Astrocyte (in vitro differentiated cells and primary cell): ENCODE measurements around the gene BANP. TPM values are rescaled to one million over a fixed set of nuclear protein-coding genes. Genes with fewer than 3 reads are reported as not detected.
"Not testable (repeated sequence)": the region's sequence is repeated elsewhere in the genome, so short reads cannot be mapped to it uniquely, and the experiment has no call there.

Experiments
- DNase-seq: peaks from one replicate; pipeline ENCODE4 v3.0.0-alpha.2; 2010; ENCODE audit warnings: low read depth
- FAIRE-seq: peaks from 2 replicates; lab custom pipeline; 2011; peaks lifted over from hg19 to GRCh38; lab: Jason Lieb, UNC
- H2AFZ ChIP-seq: 2 replicates; pipeline ENCODE4 v1.6.0; 2012; ENCODE audit warnings: low read depth, low read length, inconsistent platforms
- H3K27ac ChIP-seq: 2 replicates; pipeline ENCODE4 v1.5.1; 2011; ENCODE audit warnings: low read depth, low read length, inconsistent platforms
- H3K27me3 ChIP-seq: 2 replicates; pipeline ENCODE4 v1.6.0; 2011; ENCODE audit warnings: low read length, inconsistent platforms; ENCODE audit not compliant: insufficient read depth
- H3K36me3 ChIP-seq: 2 replicates; pipeline ENCODE4 v1.5.1; 2011; ENCODE audit warnings: low read length, inconsistent platforms; ENCODE audit not compliant: insufficient read depth
- H3K4me1 ChIP-seq: 2 replicates; pipeline ENCODE4 v1.5.1; 2011; ENCODE audit warnings: low read length, inconsistent platforms; ENCODE audit not compliant: insufficient read depth
- H3K4me2 ChIP-seq: 2 replicates; pipeline ENCODE4 v1.6.0; 2012; ENCODE audit warnings: low read length, inconsistent platforms
- H3K4me3 ChIP-seq: 2 replicates; pipeline ENCODE4 v1.5.1; 2011; ENCODE audit warnings: low read depth, mild to moderate bottlenecking, low read length, inconsistent platforms; ENCODE audit not compliant: insufficient read depth
- H3K79me2 ChIP-seq: 2 replicates; pipeline ENCODE4 v1.6.0; 2012; ENCODE audit warnings: mild to moderate bottlenecking, low read length, inconsistent platforms; ENCODE audit not compliant: insufficient read depth
- H3K9ac ChIP-seq: 2 replicates; pipeline ENCODE4 v1.6.0; 2012; ENCODE audit warnings: mild to moderate bottlenecking, low read length, inconsistent platforms
- H3K9me3 ChIP-seq: 2 replicates; pipeline ENCODE4 v1.5.1; 2012; ENCODE audit warnings: low read depth, mild to moderate bottlenecking, low read length, inconsistent platforms; ENCODE audit not compliant: insufficient read depth
- H4K20me1 ChIP-seq: 2 replicates; pipeline ENCODE4 v1.6.0; 2012; ENCODE audit warnings: low read length, inconsistent platforms; ENCODE audit not compliant: insufficient read depth
- H3K27ac Mint-ChIP-seq: one replicate; pipeline ENCODE4 v1.8.0; 2021; ENCODE audit warnings: mild to moderate bottlenecking, mixed read lengths; ENCODE audit not compliant: unreplicated experiment
- H3K27me3 Mint-ChIP-seq: one replicate; pipeline ENCODE4 v1.8.0; 2021; ENCODE audit warnings: low read depth, mixed read lengths; ENCODE audit not compliant: unreplicated experiment
- H3K36me3 Mint-ChIP-seq: one replicate; pipeline ENCODE4 v1.8.0; 2021; ENCODE audit warnings: low read depth, mixed read lengths; ENCODE audit not compliant: unreplicated experiment
- H3K4me1 Mint-ChIP-seq: one replicate; pipeline ENCODE4 v1.8.0; 2021; ENCODE audit warnings: low read depth, mixed read lengths; ENCODE audit not compliant: unreplicated experiment
- H3K4me3 Mint-ChIP-seq: one replicate; pipeline ENCODE4 v1.8.0; 2021; ENCODE audit warnings: mild to moderate bottlenecking, moderate library complexity, mixed read lengths; ENCODE audit not compliant: unreplicated experiment
- H3K9me3 Mint-ChIP-seq: one replicate; pipeline ENCODE4 v1.8.0; 2021; ENCODE audit warnings: mild to moderate bottlenecking, mixed read lengths; ENCODE audit not compliant: unreplicated experiment
- CTCF ChIP-seq: IDR thresholded peaks from 2 replicates; pipeline ENCODE4 v1.5.1; 2011; ENCODE audit warnings: low read depth, mild to moderate bottlenecking, inconsistent platforms, low read length, moderate library complexity; ENCODE audit not compliant: insufficient read depth
- EZH2 ChIP-seq: IDR thresholded peaks from 2 replicates; pipeline ENCODE4 v1.6.1; 2012; ENCODE audit warnings: mild to moderate bottlenecking, low read length, inconsistent platforms; ENCODE audit not compliant: insufficient read depth
- total RNA-seq: library from RNA; stranded (reverse); gene quantifications from 2 replicates; pipeline ENCODE4 v1.2.1, GENCODE V29; 2021

The BANP gene
- total RNA-seq, 1 donor from 2014 or later, result 28.9 TPM

- no peaks in the 10 kb centered on the region for H3K36me3 ChIP-seq
- peaks cover 6% of the 10 kb centered on the region for H3K4me1 ChIP-seq
- no peak overlapping the region for H3K27ac ChIP-seq
- H3K27ac Mint-ChIP-seq, result no peak overlapping the region
- no peaks in the 10 kb centered on the region for H4K20me1 ChIP-seq
- H2AFZ ChIP-seq, result no peak overlapping the region
- H3K4me3 Mint-ChIP-seq, result no peak overlapping the region
- no peak overlapping the region for H3K4me2 ChIP-seq
- peaks cover 4% of the 10 kb centered on the region for H3K9me3 Mint-ChIP-seq
- no peak overlapping the region for H3K4me3 ChIP-seq
- H3K4me1 Mint-ChIP-seq, result no peaks in the 10 kb centered on the region
- H3K27me3 Mint-ChIP-seq, result peaks cover 34% of the 10 kb centered on the region
- no peaks in the 10 kb centered on the region for H3K9me3 ChIP-seq
- DNase-seq, result no peak
- H3K79me2 ChIP-seq, result no peaks in the 10 kb centered on the region
- peaks cover 16% of the 10 kb centered on the region for H3K27me3 ChIP-seq
- no peak for FAIRE-seq
- TF ChIP-seq EZH2 (no peak), CTCF (no peak)
- peaks cover 1% of the 10 kb centered on the region for H3K36me3 Mint-ChIP-seq
- no peak overlapping the region for H3K9ac ChIP-seq
Observed at GRCh38 chr16:88103581-88104188, 152.5 kb downstream of the BANP start.

GRCh38 chr16:88104363-88104762 lies 153.1 kb downstream of the BANP start:
- H3K9ac ChIP-seq, H3K4me1 Mint-ChIP-seq: not testable (repeated sequence)

GRCh38 chr16:88105574-88106140 lies 154.4 kb downstream of the BANP start:
- H3K27ac Mint-ChIP-seq, H3K4me3 Mint-ChIP-seq, H3K36me3 ChIP-seq, H3K9me3 ChIP-seq, DNase-seq, H3K4me3 ChIP-seq, H2AFZ ChIP-seq, H3K4me1 Mint-ChIP-seq, H3K36me3 Mint-ChIP-seq, H3K27ac ChIP-seq, H4K20me1 ChIP-seq, H3K79me2 ChIP-seq, FAIRE-seq, H3K9me3 Mint-ChIP-seq, H3K9ac ChIP-seq, H3K4me2 ChIP-seq: not testable (repeated sequence)
- peaks cover 39% of the 10 kb centered on the region for H3K27me3 Mint-ChIP-seq
- Histone ChIP-seq H3K4me1 (peaks cover 10% of the 10 kb centered on the region), H3K27me3 (peaks cover 11% of the 10 kb centered on the region)

More at GRCh38 chr16:88104363-88104762, 153.1 kb downstream of the BANP start:
- not testable (repeated sequence) for H2AFZ ChIP-seq, H3K4me3 Mint-ChIP-seq, H3K4me3 ChIP-seq, H4K20me1 ChIP-seq, H3K79me2 ChIP-seq, H3K4me1 ChIP-seq, DNase-seq, H3K9me3 Mint-ChIP-seq, H3K4me2 ChIP-seq, FAIRE-seq, H3K36me3 ChIP-seq, H3K27ac Mint-ChIP-seq, H3K27ac ChIP-seq, H3K36me3 Mint-ChIP-seq, H3K9me3 ChIP-seq
- H3K27me3 ChIP-seq, result peaks cover 16% of the 10 kb centered on the region
- H3K27me3 Mint-ChIP-seq, result peaks cover 33% of the 10 kb centered on the region

- not testable (repeated sequence) for H3K9ac ChIP-seq, H3K36me3 Mint-ChIP-seq, H2AFZ ChIP-seq, H3K9me3 ChIP-seq, H3K27me3 ChIP-seq, H3K4me1 ChIP-seq, H3K27ac Mint-ChIP-seq, H3K4me2 ChIP-seq, H3K4me3 ChIP-seq, H4K20me1 ChIP-seq, H3K9me3 Mint-ChIP-seq, H3K36me3 ChIP-seq, FAIRE-seq, H3K79me2 ChIP-seq, H3K4me1 Mint-ChIP-seq, H3K27ac ChIP-seq, H3K4me3 Mint-ChIP-seq, DNase-seq
- peaks cover 41% of the 10 kb centered on the region for H3K27me3 Mint-ChIP-seq
Observed at GRCh38 chr16:88106566-88106965, 155.3 kb downstream of the BANP start.
